ELR (cell line): ENCODE data around the gene TP53AIP1.

ENCODE experiments used
- DNase-seq: peaks from one replicate; pipeline ENCODE4 v3.0.0-alpha.2; 2015; ENCODE audit warnings: low read depth

TP53AIP1 gene

DNA sequence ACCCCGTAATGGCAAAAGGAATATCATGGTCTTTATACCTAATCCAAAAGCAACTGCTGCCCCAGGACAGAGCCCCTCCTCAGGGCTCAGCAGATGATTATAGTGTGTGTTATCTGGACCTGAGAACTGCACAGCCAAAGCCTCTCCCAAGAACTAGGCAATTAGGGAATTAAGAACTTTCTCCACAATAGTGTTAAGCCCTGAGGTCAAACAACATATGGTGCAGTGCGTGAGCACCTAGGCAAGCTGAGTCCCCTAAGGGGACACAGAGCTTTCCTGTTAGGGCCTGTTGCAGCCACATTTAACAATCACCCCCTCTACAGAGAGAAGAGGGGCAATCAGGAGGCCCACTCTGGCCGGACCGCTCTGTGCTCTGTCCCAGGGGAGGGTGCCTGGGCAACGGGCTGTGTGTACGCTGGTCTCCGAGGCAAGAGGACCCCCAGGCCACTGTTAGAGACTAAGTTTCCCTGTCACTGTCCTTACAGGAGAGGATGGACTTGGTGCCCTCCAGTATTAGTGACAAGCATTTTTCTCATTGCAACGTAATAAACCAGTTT is 52.9 kb downstream of the TP53AIP1 start:
- no peak for DNase-seq

DNA sequence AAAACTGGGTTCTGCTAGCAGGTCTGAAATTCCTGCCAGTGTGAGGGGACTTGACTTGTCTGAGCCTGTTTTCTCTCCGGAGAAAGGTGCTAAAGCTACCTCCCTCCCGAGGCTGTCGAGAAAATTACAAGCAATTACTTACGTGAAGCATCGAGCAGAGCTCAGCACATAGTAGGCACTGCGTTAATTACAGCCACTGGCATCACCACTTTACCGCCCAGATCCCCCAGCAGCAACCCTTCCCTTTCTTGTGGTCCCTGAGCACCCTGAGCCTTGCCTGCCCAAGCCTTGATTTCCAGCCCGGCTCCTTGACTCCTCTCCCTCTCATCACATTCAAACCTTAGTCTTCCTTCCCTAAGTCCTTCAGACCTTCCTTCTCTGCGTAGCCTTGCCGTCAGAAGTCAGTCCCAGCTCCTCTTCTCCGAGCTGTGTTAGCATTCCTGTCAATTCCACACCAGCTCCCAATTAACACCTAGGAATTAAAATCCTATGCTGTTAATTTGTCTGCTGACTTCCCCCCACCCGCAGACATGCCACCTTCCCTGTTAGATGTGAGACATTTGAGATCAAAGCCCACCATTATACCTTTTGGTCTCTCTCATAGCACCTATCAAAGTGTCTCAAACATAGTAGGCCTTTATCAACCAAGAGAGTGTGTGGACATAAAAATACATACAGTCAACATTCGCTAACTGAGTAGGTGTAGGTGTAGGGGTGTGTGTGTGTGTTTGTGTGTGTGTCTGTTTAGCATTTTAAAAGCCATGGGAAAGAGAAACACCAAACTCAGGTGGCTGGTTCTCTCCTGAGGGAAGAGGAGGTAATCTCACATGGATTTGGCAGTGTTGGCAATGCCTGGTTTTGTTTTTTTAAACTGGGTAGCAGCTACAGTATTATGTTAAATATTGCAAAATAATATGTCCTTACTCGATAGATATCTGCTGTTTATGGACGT is 54.4 kb downstream of the TP53AIP1 start:
- DNase-seq: no peak

DNA sequence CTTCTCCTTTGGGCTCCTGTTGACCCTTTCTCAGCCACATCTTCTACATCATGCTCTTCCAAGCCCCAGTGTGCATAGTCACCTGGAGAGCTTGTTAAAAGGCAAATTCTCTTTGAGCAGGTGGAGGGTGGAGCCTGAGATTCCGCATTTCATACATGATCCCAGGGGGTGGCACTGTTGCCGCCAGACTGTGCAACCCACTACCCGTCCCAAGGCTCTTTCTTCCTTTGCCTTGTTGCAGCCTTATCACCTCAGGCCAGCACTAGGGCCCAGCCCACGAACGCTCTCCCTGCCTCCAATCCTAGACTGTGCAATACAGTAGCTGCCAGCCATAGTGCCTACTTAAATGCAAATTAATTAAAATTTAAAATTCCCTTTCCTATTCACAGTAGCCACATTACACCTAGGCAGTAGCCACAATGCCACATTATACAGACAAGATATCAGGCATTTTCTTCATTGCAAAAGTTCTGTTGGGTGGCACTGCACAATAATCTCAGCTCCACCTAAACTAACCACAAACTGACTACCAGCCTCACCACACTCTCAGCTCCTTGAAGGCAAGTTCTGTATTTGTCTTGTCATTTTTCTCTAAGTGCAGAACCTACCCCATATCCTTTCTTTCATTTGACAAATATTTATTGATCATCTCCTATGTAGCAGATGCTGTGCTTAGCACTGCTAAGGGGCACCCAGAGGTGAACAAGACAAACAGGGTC is 56.1 kb downstream of the TP53AIP1 start:
- DNase-seq: peak; percentile 35
